Left lobe of liver (tissue), 2 donors: ENCODE results near the gene FAM168B. TPM values are rescaled to one million over a fixed set of nuclear protein-coding genes. Genes with fewer than 3 reads are reported as not detected.
"Not testable (repeated sequence)": the region's sequence is repeated elsewhere in the genome, so short reads cannot be mapped to it uniquely, and the experiment has no call there.

ENCODE experiments used
- ATAC-seq: fragments of 200-7000 bp; cut with Tn5 transposase; one replicate; pipeline ENCODE4 v1.9.1; 2020; ENCODE audit warnings: mild to moderate bottlenecking, moderate library complexity
- DNase-seq: peaks from one replicate; pipeline ENCODE4 v3.0.0-alpha.2; 2020; ENCODE audit warnings: low spot score
- total RNA-seq: library from RNA; stranded (reverse); gene quantifications from one replicate; pipeline ENCODE4 v1.2.1, GENCODE V29; 2021
- donor health status: DM: no; HTN: no; CAD: no; lungs with moderate emphysema.
- donor health status: DM: no; HTN: yes; CAD: no.

FAM168B gene
- total RNA-seq, 1 donor from 2014 or later: 39.5 TPM

- no peak for ATAC-seq
- no peak for DNase-seq
Measured at GRCh38 chr2:131103165-131103564, 9.9 kb upstream of the FAM168B start.

- no peak for DNase-seq
Measured at GRCh38 chr2:131094463-131095281, 1.4 kb upstream of the FAM168B start.

GRCh38 chr2:131093696-131094462 is 619 bp upstream of the FAM168B start:
- DNase-seq: peak; percentile 50

More at GRCh38 chr2:131094463-131095281, 1.4 kb upstream of the FAM168B start:
- ATAC-seq: no peak

GRCh38 chr2:131092458-131093005 is 728 bp downstream of the FAM168B start:
- no peak for ATAC-seq
- DNase-seq: no peak

More at GRCh38 chr2:131093696-131094462, 619 bp upstream of the FAM168B start:
- peak; percentile 76 for ATAC-seq

- no peak for DNase-seq
- ATAC-seq: no peak
Measured at GRCh38 chr2:131085646-131086045, 7.6 kb downstream of the FAM168B start.

- DNase-seq (no peak), ATAC-seq (no peak)
Measured at GRCh38 chr2:131081190-131081589, 12.1 kb downstream of the FAM168B start.

GRCh38 chr2:131079931-131080330 is 13.3 kb downstream of the FAM168B start:
- DNase-seq: not testable (repeated sequence)
- ATAC-seq: peak; percentile 38

- ATAC-seq (no peak), DNase-seq (no peak)
Measured at GRCh38 chr2:131077966-131078365, 15.3 kb downstream of the FAM168B start.

GRCh38 chr2:131077182-131077846 is 15.9 kb downstream of the FAM168B start:
- peak; percentile 76 for ATAC-seq
- peak; percentile 75 for DNase-seq

- ATAC-seq (peak; percentile 77), DNase-seq (peak; percentile 79)
Measured at GRCh38 chr2:131076707-131077106, 16.6 kb downstream of the FAM168B start.

- not testable (repeated sequence) for DNase-seq, ATAC-seq
Measured at GRCh38 chr2:131075578-131075977, 17.7 kb downstream of the FAM168B start.

- not testable (repeated sequence) for DNase-seq, ATAC-seq
Measured at GRCh38 chr2:131068172-131068571, 25.1 kb downstream of the FAM168B start.

GRCh38 chr2:131067465-131068125 is 25.7 kb downstream of the FAM168B start:
- no peak for ATAC-seq

GRCh38 chr2:131064589-131065512 is 28.4 kb downstream of the FAM168B start:
- DNase-seq: no peak
- no peak for ATAC-seq

More at GRCh38 chr2:131067465-131068125, 25.7 kb downstream of the FAM168B start:
- no peak for DNase-seq

GRCh38 chr2:131063501-131064283 is 29.6 kb downstream of the FAM168B start:
- no peak for ATAC-seq
- DNase-seq: no peak

GRCh38 chr2:131058920-131059319 is 34.3 kb downstream of the FAM168B start:
- ATAC-seq (no peak), DNase-seq (no peak)

GRCh38 chr2:131058214-131058843 is 34.9 kb downstream of the FAM168B start:
- DNase-seq: no peak
- ATAC-seq: no peak

GRCh38 chr2:131056932-131057287 is 36.4 kb downstream of the FAM168B start:
- DNase-seq (no peak), ATAC-seq (no peak)
